Stimulated activated CD4-positive, alpha-beta T cell treated with anti-CD3 and anti-CD28 coated beads, Interleukin-4, amount 100 ng/mL, for 1 hour (primary cell): ENCODE data around the gene SZT2.
"Not testable (repeated sequence)": the region's sequence is repeated elsewhere in the genome, so short reads cannot be mapped to it uniquely, and the experiment has no call there.

Experiments
- DNase-seq: peaks from one replicate; pipeline ENCODE4 v3.0.0-alpha.2; 2020

SZT2 gene

GRCh38 chr1:43392702-43393101, 3.0 kb downstream of the SZT2 start:
- DNase-seq = no peak

- no peak for DNase-seq
These were observed 5.8 kb downstream of the SZT2 start for GRCh38 chr1:43395523-43395922.

- DNase-seq = no peak
These were observed 6.4 kb downstream of the SZT2 start for GRCh38 chr1:43396059-43396458.

- no peak for DNase-seq
These were observed 8.5 kb downstream of the SZT2 start for GRCh38 chr1:43398227-43398626.

- DNase-seq = not testable (repeated sequence)
These were observed 10.7 kb downstream of the SZT2 start for GRCh38 chr1:43400441-43400840.

- no peak for DNase-seq
These were observed 12.6 kb downstream of the SZT2 start for GRCh38 chr1:43402089-43402865.

- DNase-seq = no peak
These were observed 14.7 kb downstream of the SZT2 start for GRCh38 chr1:43404353-43404752.

GRCh38 chr1:43405219-43405875, 15.6 kb downstream of the SZT2 start:
- no peak for DNase-seq

GRCh38 chr1:43405876-43406234, 16.2 kb downstream of the SZT2 start:
- DNase-seq = no peak

- no peak for DNase-seq
These were observed 20.9 kb downstream of the SZT2 start for GRCh38 chr1:43410571-43410970.

- DNase-seq = not testable (repeated sequence)
These were observed 23.7 kb downstream of the SZT2 start for GRCh38 chr1:43413426-43413825.

GRCh38 chr1:43414634-43415223, 25.0 kb downstream of the SZT2 start:
- DNase-seq = peak; percentile 62

- DNase-seq = no peak
These were observed 26.2 kb downstream of the SZT2 start for GRCh38 chr1:43415901-43416300.

GRCh38 chr1:43418858-43419257, 29.2 kb downstream of the SZT2 start:
- no peak for DNase-seq

GRCh38 chr1:43419627-43420425, 30.1 kb downstream of the SZT2 start:
- DNase-seq = no peak

GRCh38 chr1:43420874-43421273, 31.2 kb downstream of the SZT2 start:
- no peak for DNase-seq

- DNase-seq = no peak
These were observed 31.7 kb downstream of the SZT2 start for GRCh38 chr1:43421396-43421795.

- no peak for DNase-seq
These were observed 32.5 kb downstream of the SZT2 start for GRCh38 chr1:43421976-43422750.

GRCh38 chr1:43422995-43423671, 33.4 kb downstream of the SZT2 start:
- no peak for DNase-seq

GRCh38 chr1:43423672-43424550, 34.2 kb downstream of the SZT2 start:
- no peak for DNase-seq

GRCh38 chr1:43425045-43425444, 35.3 kb downstream of the SZT2 start:
- no peak for DNase-seq
